ENCODE results near the gene SP110. TPM values are rescaled to one million over a fixed set of nuclear protein-coding genes. Genes with fewer than 3 reads are reported as not detected.

SP110 gene
- total and polyA plus RNA-seq, 2 of the 4 experiments (the other 2 are of a cell fraction), result 9.3 to 10.2 TPM

GRCh38 chr2:230124235-230124634 is 95.5 kb downstream of the SP110 start:
- Histone ChIP-seq H2BK5ac (ENCODE audit: low read depth, low read length, poor library complexity, severe bottlenecking) (no peak overlapping the region), H3K4me3 (ENCODE audit: insufficient read depth, low read depth, low read length) (no peak overlapping the region), H4K20me1 (ENCODE audit: insufficient read depth, low read length) (no peaks in the 10 kb centered on the region), H4K5ac (ENCODE audit: low read depth, low read length) (no peak overlapping the region), H3K14ac (replicated peaks; ENCODE audit: low read depth, low read length) (no peak overlapping the region), H3K9ac (ENCODE audit: low read depth, low read length) (no peak overlapping the region), H2BK20ac (ENCODE audit: low read depth, low read length) (no peak overlapping the region), H3K27ac (ENCODE audit: insufficient read depth, low read length) (no peak overlapping the region), H3K23ac (ENCODE audit: low read depth, low read length) (no peak overlapping the region), H2AFZ (replicated peaks; ENCODE audit: low read length, poor library complexity) (no peak overlapping the region), H3K4ac (ENCODE audit: low read depth, low read length) (no peak overlapping the region), H3K9me1 (ENCODE audit: insufficient read depth, low read length) (no peaks in the 10 kb centered on the region), H4K8ac (ENCODE audit: low read depth in 2 of 2, low read length in 2 of 2) (no peak overlapping the region), H3K56ac (ENCODE audit: extremely low read depth, insufficient read depth, low read length) (no peak overlapping the region), H4K91ac (ENCODE audit: insufficient read depth, low read depth, low read length) (no peak overlapping the region), H3K4me1 (ENCODE audit: control insufficient read depth, insufficient read depth, low read length) (no peaks in the 10 kb centered on the region), H2AK9ac (replicated peaks; ENCODE audit: low read depth, low read length, poor library complexity) (no peak overlapping the region), H2AK5ac (ENCODE audit: low read depth, low read length) (no peak overlapping the region), H3K4me2 (ENCODE audit: low read depth, low read length) (no peak overlapping the region), H3K18ac (ENCODE audit: low read depth, low read length) (no peak overlapping the region), H2BK15ac (ENCODE audit: low read depth, low read length) (no peak overlapping the region), H3K79me1 (ENCODE audit: low read depth in 1 of 2, low read length in 2 of 2) (no peaks in the 10 kb centered on the region), H3K27me3 (ENCODE audit: control insufficient read depth, insufficient read depth, low read length) (no peaks in the 10 kb centered on the region; the same call in 1 of the 2 replicates), H3K36me3 (ENCODE audit: control insufficient read depth, insufficient read depth, low read length) (no peaks in the 10 kb centered on the region), H3K9me3 (ENCODE audit: control insufficient read depth, insufficient read depth, low read length) (no peaks in the 10 kb centered on the region), H2BK120ac (ENCODE audit: low read depth, low read length) (no peak overlapping the region)
- DNase-seq (no peak), ATAC-seq (ENCODE audit: low read depth) (no peak)
- 94% methylated on average over 3 of the region's 6 CpGs; no CpG with 5 or more reads in 1 of the 2 experiments for WGBS, 2 experiments (ENCODE audit: extremely low coverage in 2 of 2, insufficient read length in 1 of 2)
- ChIA-PET POLR2A (ENCODE audit: unreplicated experiment) (no interaction called here), CTCF (no interaction called here)
- TF ChIP-seq MXI1 (IDR thresholded peaks at IDR 0.05; ENCODE audit: borderline replicate concordance, low read depth, low read length) (no peak), CEBPB (IDR thresholded peaks at IDR 0.05; ENCODE audit: low read depth, low read length) (no peak), MAZ (IDR thresholded peaks at IDR 0.05; ENCODE audit: borderline replicate concordance, low read depth, low read length) (no peak), POLR2A (IDR thresholded peaks at IDR 0.05; ENCODE audit: low read depth, low read length) (no peak), ELK1 (IDR thresholded peaks at IDR 0.05; ENCODE audit: borderline replicate concordance, low read depth, low read length) (no peak), USF2 (IDR thresholded peaks at IDR 0.05; ENCODE audit: low read depth, low read length) (no peak), NFE2L2 (IDR thresholded peaks at IDR 0.05; ENCODE audit: low read depth, low read length) (no peak), RCOR1 (IDR thresholded peaks at IDR 0.05; ENCODE audit: insufficient replicate concordance, low read length) (no peak), FOS (IDR thresholded peaks at IDR 0.05; ENCODE audit: low read depth, low read length) (no peak), CTCF (conservative IDR thresholded peaks at IDR 0.05; ENCODE audit: low read depth, low read length) (no peak), MAFK (IDR thresholded peaks at IDR 0.05; ENCODE audit: low read depth, low read length) (no peak), SMC3 (IDR thresholded peaks at IDR 0.05; ENCODE audit: low read depth, low read length) (no peak)
- intact Hi-C loops (cut with micrococcal nuclease) (no loop called here), dilution Hi-C loops (cut with HindIII; ENCODE audit: low sequenced_read_pairs, unreplicated experiment) (no loop called here), in situ Hi-C loops (cut with MboI; ENCODE audit: low sequenced_read_pairs) (no loop called here)
- BruUV-seq (replicated peaks), result no TSS peak
